ENCODE measurements around the gene ATP12A. TPM values are rescaled to one million over a fixed set of nuclear protein-coding genes. Genes with fewer than 3 reads are reported as not detected.

ATP12A gene
- total and polyA plus RNA-seq, 2 donors = 0.28 to 2.2 TPM

Other genes with a start within 250 kb of the ATP12A start
- 29.0 TPM for gene PARP4, start 167.6 kb upstream of the ATP12A start, total RNA-seq
- 24.7 TPM for gene PARP4, start 167.6 kb upstream of the ATP12A start, polyA plus RNA-seq
- 0.05 TPM for gene RNF17, start 83.8 kb downstream of the ATP12A start, total RNA-seq
- gene RNF17, start 83.8 kb downstream of the ATP12A start, polyA plus RNA-seq = 0.34 TPM